ENCODE results near the gene FAM199X. TPM values are rescaled to one million over a fixed set of nuclear protein-coding genes. Genes with fewer than 3 reads are reported as not detected.
"Not testable (repeated sequence)": the region's sequence is repeated elsewhere in the genome, so short reads cannot be mapped to it uniquely, and the experiment has no call there.

The FAM199X gene
- total RNA-seq, 1 donor from 2014 or later: 15.2 TPM

GRCh38 chrX:104211187-104211586 is 44.9 kb downstream of the FAM199X start:
- Mint-ChIP-seq H3K27me3 (ENCODE audit: low read depth) (no peaks in the 10 kb centered on the region), H3K9me3 (ENCODE audit: low read depth) (no peaks in the 10 kb centered on the region), H3K4me1 (ENCODE audit: low read depth) (no peaks in the 10 kb centered on the region), H3K4me3 (ENCODE audit: unreplicated experiment) (no peak overlapping the region), H3K36me3 (ENCODE audit: low read depth) (no peaks in the 10 kb centered on the region), H3K27ac (ENCODE audit: unreplicated experiment) (no peak overlapping the region)
- no peak for TF ChIP-seq CTCF (IDR thresholded peaks at IDR 0.05)
- no peak for DNase-seq (ENCODE audit: low spot score)

GRCh38 chrX:104230060-104230459 is 63.8 kb downstream of the FAM199X start:
- H3K4me3 Mint-ChIP-seq (ENCODE audit: unreplicated experiment); H3K27me3 Mint-ChIP-seq (ENCODE audit: low read depth); H3K36me3 Mint-ChIP-seq (ENCODE audit: low read depth); DNase-seq (ENCODE audit: low spot score); H3K4me1 Mint-ChIP-seq (ENCODE audit: low read depth); H3K9me3 Mint-ChIP-seq (ENCODE audit: low read depth); H3K27ac Mint-ChIP-seq (ENCODE audit: unreplicated experiment): not testable (repeated sequence)

Other genes with a start within 250 kb of the FAM199X start
- gene TMSB15B, start 203.8 kb upstream of the FAM199X start, total RNA-seq: 6.8 to 12.5 TPM (median 9.7 TPM) in 3 replicates
- not detected in 3 replicates for gene H2BW1, start 152.7 kb upstream of the FAM199X start, total RNA-seq
- gene H2BW2, start 126.5 kb upstream of the FAM199X start, total RNA-seq: 0.59 TPM in 1 of 3 replicates, not detected in the others
- 3.4 to 4.5 TPM (median 4.3 TPM) in 3 replicates for gene TMSB15C, start 90.2 kb upstream of the FAM199X start, total RNA-seq
- gene ZCCHC18, start 53.9 kb upstream of the FAM199X start, total RNA-seq: 1.9 to 6.8 TPM (median 5.0 TPM) in 3 replicates
- gene SLC25A53, start 9.4 kb upstream of the FAM199X start, total RNA-seq: 3.4 to 4.9 TPM (median 4.4 TPM) in 3 replicates
- not detected in 3 replicates for gene ESX1, start 88.5 kb downstream of the FAM199X start, total RNA-seq

Measured in chondrocyte (in vitro differentiated cells).